Osteoblast (primary cell): Measurements from ENCODE around the gene RBBP8NL. TPM values are rescaled to one million over a fixed set of nuclear protein-coding genes. Genes with fewer than 3 reads are reported as not detected.
A peak's percentile ranks its signal among the peaks of the same experiment; 100 is the strongest.

Source experiments
- DNase-seq: peaks from one replicate; pipeline ENCODE4 v3.0.0; 2011; ENCODE audit warnings: low spot score, mixed read lengths; ENCODE audit not compliant: insufficient read length; ENCODE audit errors: missing footprints
- H2AFZ ChIP-seq: 2 replicates; pipeline ENCODE4 v1.6.0; 2011; ENCODE audit warnings: mild to moderate bottlenecking, low read length
- H3K27ac ChIP-seq: 2 replicates; pipeline ENCODE4 v1.5.1; 2011; ENCODE audit warnings: mild to moderate bottlenecking, low read depth, low read length, moderate library complexity
- H3K27me3 ChIP-seq: 2 replicates; pipeline ENCODE4 v1.6.0; 2012; ENCODE audit warnings: mild to moderate bottlenecking, control low read depth, inconsistent platforms, low read length, moderate library complexity; ENCODE audit not compliant: insufficient read depth
- H3K36me3 ChIP-seq: 2 replicates; pipeline ENCODE4 v1.5.1; 2011; ENCODE audit warnings: mild to moderate bottlenecking, low read length, control low read depth, moderate library complexity; ENCODE audit not compliant: insufficient read depth
- H3K4me1 ChIP-seq: 2 replicates; pipeline ENCODE4 v1.5.1; 2011; ENCODE audit warnings: mild to moderate bottlenecking, low read length, control low read depth, moderate library complexity; ENCODE audit not compliant: insufficient read depth
- H3K4me2 ChIP-seq: 2 replicates; pipeline ENCODE4 v1.6.0; 2011; ENCODE audit warnings: mild to moderate bottlenecking, low read length; ENCODE audit not compliant: insufficient read depth
- H3K4me3 ChIP-seq: fragments of 200-600 bp; sonication (generic); 3 replicates; pipeline ENCODE4 v1.5.1; 2012; ENCODE audit warnings: mild to moderate bottlenecking, low read length, inconsistent platforms; ENCODE audit not compliant: insufficient read depth
- H3K79me2 ChIP-seq: 2 replicates; pipeline ENCODE4 v1.6.0; 2012; ENCODE audit warnings: mild to moderate bottlenecking, low read length, control low read depth, inconsistent platforms; ENCODE audit not compliant: insufficient read depth
- H3K9me3 ChIP-seq: 2 replicates; pipeline ENCODE4 v1.5.1; 2011; ENCODE audit warnings: low read depth, low read length, control low read depth
- H4K20me1 ChIP-seq: 2 replicates; pipeline ENCODE4 v1.6.0; 2012; ENCODE audit warnings: mild to moderate bottlenecking, low read length, control low read depth; ENCODE audit not compliant: insufficient read depth
- CTCF ChIP-seq: IDR thresholded peaks from 2 replicates; pipeline ENCODE4 v1.5.1; 2011; ENCODE audit warnings: mild to moderate bottlenecking, low read depth, low read length, moderate library complexity; ENCODE audit errors: extremely low read depth
- total RNA-seq: library from RNA; depleted of rRNA; stranded (reverse); fragments of >200 nt; gene quantifications from 2 replicates; pipeline ENCODE4 v1.2.3, GENCODE V29; 2012

RBBP8NL gene
- total RNA-seq, 1 donor, result not detected

GRCh38 chr20:62406635-62407176 is 20.6 kb downstream of the RBBP8NL start:
- Histone ChIP-seq H3K4me3 (peak overlapping the region; percentile 76), H2AFZ (no peak overlapping the region), H3K9me3 (no peaks in the 10 kb centered on the region), H4K20me1 (peaks cover 2% of the 10 kb centered on the region), H3K4me1 (peaks cover 3% of the 10 kb centered on the region), H3K4me2 (peak overlapping the region; percentile 87), H3K27me3 (no peaks in the 10 kb centered on the region), H3K27ac (no peak overlapping the region), H3K79me2 (peaks cover 18% of the 10 kb centered on the region), H3K36me3 (no peaks in the 10 kb centered on the region)
- no peak for DNase-seq
- TF ChIP-seq CTCF, result no peak

GRCh38 chr20:62405981-62406513 is 21.3 kb downstream of the RBBP8NL start:
- peaks cover 18% of the 10 kb centered on the region for H3K79me2 ChIP-seq
- H3K4me2 ChIP-seq, result peak overlapping the region; percentile 87
- DNase-seq, result no peak
- no peaks in the 10 kb centered on the region for H3K9me3 ChIP-seq
- H3K4me3 ChIP-seq, result peak overlapping the region; percentile 76
- peaks cover 2% of the 10 kb centered on the region for H4K20me1 ChIP-seq
- peaks cover 3% of the 10 kb centered on the region for H3K4me1 ChIP-seq
- no peaks in the 10 kb centered on the region for H3K27me3 ChIP-seq
- TF ChIP-seq CTCF, result no peak
- no peaks in the 10 kb centered on the region for H3K36me3 ChIP-seq
- H3K27ac ChIP-seq, result no peak overlapping the region
- no peak overlapping the region for H2AFZ ChIP-seq

GRCh38 chr20:62405108-62405980 is 22.0 kb downstream of the RBBP8NL start:
- H4K20me1 ChIP-seq, result peaks cover 2% of the 10 kb centered on the region
- peak; percentile 97 for DNase-seq
- no peak overlapping the region for H3K4me2 ChIP-seq
- peak; percentile 61 for TF ChIP-seq CTCF
- peaks cover 18% of the 10 kb centered on the region for H3K79me2 ChIP-seq
- H3K4me3 ChIP-seq, result no peak overlapping the region
- no peaks in the 10 kb centered on the region for H3K9me3 ChIP-seq
- peaks cover 3% of the 10 kb centered on the region for H3K4me1 ChIP-seq
- no peaks in the 10 kb centered on the region for H3K27me3 ChIP-seq
- H3K27ac ChIP-seq, result no peak overlapping the region
- no peaks in the 10 kb centered on the region for H3K36me3 ChIP-seq
- H2AFZ ChIP-seq, result no peak overlapping the region

DNA sequence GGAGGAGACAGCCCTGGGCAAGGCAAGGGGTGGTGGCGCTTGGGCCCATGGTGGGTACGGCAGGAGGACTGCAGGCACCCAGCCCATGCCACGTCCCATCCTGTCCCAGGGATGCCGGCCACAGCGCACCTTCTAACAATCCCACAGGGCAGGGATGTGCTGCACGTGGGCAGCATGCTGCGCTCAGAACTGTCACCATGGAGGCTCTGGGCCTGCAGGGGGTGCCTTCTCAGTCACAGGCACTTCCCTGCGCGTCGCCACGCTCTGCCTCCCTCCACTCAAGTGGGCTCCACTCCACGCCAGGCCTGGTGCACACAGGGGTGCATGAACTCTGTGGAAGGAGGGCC is 22.6 kb downstream of the RBBP8NL start:
- Histone ChIP-seq H2AFZ (no peak overlapping the region), H3K27ac (no peak overlapping the region), H3K9me3 (no peaks in the 10 kb centered on the region), H3K79me2 (peaks cover 18% of the 10 kb centered on the region), H4K20me1 (peaks cover 2% of the 10 kb centered on the region), H3K27me3 (no peaks in the 10 kb centered on the region), H3K4me1 (peaks cover 3% of the 10 kb centered on the region), H3K4me3 (no peak overlapping the region), H3K4me2 (no peak overlapping the region), H3K36me3 (no peaks in the 10 kb centered on the region)
- DNase-seq, result no peak
- TF ChIP-seq CTCF, result no peak
